Body of pancreas (tissue), 4 donors: ENCODE data around the gene MAML2. TPM values are rescaled to one million over a fixed set of nuclear protein-coding genes. Genes with fewer than 3 reads are reported as not detected.

Experiments
- ATAC-seq: fragments of 150-250 bp; one replicate; pipeline ENCODE4 v1.9.1; 2016
- DNase-seq, 4 donors: peaks; one replicate each; pipeline ENCODE4 v3.0.0-alpha.2; 2019
- H3K27ac ChIP-seq, 4 donors: fragments of 200-600 bp; sonication (generic); 1 replicate in 3 of 4; 2 replicates in 1 of 4; pipeline versions ENCODE4 v1.5.1 to v1.6.1; 2016 to 2019; ENCODE audit warnings: mild to moderate bottlenecking in 1 of 4, mixed read lengths in 1 of 4, moderate library complexity in 1 of 4
- H3K27me3 ChIP-seq, 2 donors: fragments of 200-600 bp; sonication (generic); one replicate each; pipeline ENCODE4 v1.6.0; 2016; ENCODE audit warnings: mild to moderate bottlenecking in 1 of 2
- H3K36me3 ChIP-seq, 2 donors: fragments of 200-600 bp; sonication (generic); replicated peaks in 1 of 2; 2 replicates each; pipeline ENCODE4 v1.5.1; 2016; ENCODE audit warnings: low read depth in 2 of 2; ENCODE audit not compliant: insufficient read depth in 1 of 2
- H3K4me1 ChIP-seq: fragments of 200-600 bp; sonication (generic); one replicate; pipeline ENCODE4 v1.6.0; 2016
- H3K4me3 ChIP-seq, 2 donors: fragments of 200-600 bp; sonication (generic); 1 replicate in 1 of 2; 2 replicates in 1 of 2; pipeline ENCODE4 v1.5.1; 2016 to 2019
- H3K9me3 ChIP-seq, 3 donors: fragments of 200-600 bp; sonication (generic); 1 replicate in 2 of 3; 2 replicates in 1 of 3; pipeline ENCODE4 v1.5.1; 2016
- CTCF ChIP-seq, 7 experiments: fragments of 450-650 bp in 4 of 7; fragments of 200-600 bp in 3 of 7; sonication (generic) in 3 of 7; IDR thresholded peaks; one replicate each; pipeline ENCODE4 v1.5.1; 2016 to 2019; ENCODE audit warnings: antibody characterized with exemption in 7 of 7
- POLR2A ChIP-seq, 3 donors: fragments of 450-650 bp; IDR thresholded peaks; one replicate each; pipeline ENCODE4 v1.6.1; 2016; ENCODE audit warnings: antibody characterized with exemption in 3 of 3, mild to moderate bottlenecking in 2 of 3
- WGBS, 2 donors: methylation state at CpG; one replicate each; pipeline ENCODE4 v1.1.5; 2017; 5-methylcytosine and 5-hydroxymethylcytosine counted together
- intact Hi-C: fragments of 100-400 bp; cut with DNase I; formaldehyde crosslinking; loops from one replicate; pipeline ENCODE4 v1.15.1; 2023
- total RNA-seq, 2 donors: library from RNA; depleted of rRNA; stranded (reverse); fragments of >200 nt; gene quantifications; one replicate each; pipeline ENCODE4 v1.1.0, GENCODE V29; 2016

Gene MAML2
- total RNA-seq, 2 donors from 2014 or later, result 7.9 to 9.9 TPM

GRCh38 chr11:96006037-96006436 is 337.0 kb downstream of the MAML2 start:
- H3K27me3 ChIP-seq, result no peaks in the 10 kb centered on the region
- no peaks in the 10 kb centered on the region for H3K4me1 ChIP-seq
- H3K4me3 ChIP-seq, result no peak overlapping the region
- H3K27ac ChIP-seq, result no peak overlapping the region
- DNase-seq (no peak), ATAC-seq (no peak)
- intact Hi-C loops, result no loop called here
- H3K36me3 ChIP-seq, result no peaks in the 10 kb centered on the region
- no peaks in the 10 kb centered on the region for H3K9me3 ChIP-seq
- TF ChIP-seq CTCF (IDR thresholded peaks at IDR 0.05) (no peak), POLR2A (IDR thresholded peaks at IDR 0.05) (no peak)

- TF ChIP-seq POLR2A (IDR thresholded peaks at IDR 0.05), result no peak
- TF ChIP-seq CTCF (IDR thresholded peaks at IDR 0.05), result no peak
- ATAC-seq (no peak), DNase-seq (no peak)
- 75 to 84% methylated on average over 1 of the region's 1 CpG for WGBS, 2 donors
- H3K36me3 ChIP-seq, result no peaks in the 10 kb centered on the region
- H3K4me1 ChIP-seq, result peaks cover 8% of the 10 kb centered on the region
- no peak overlapping the region for H3K27ac ChIP-seq
- H3K9me3 ChIP-seq, result no peaks in the 10 kb centered on the region
- no peak overlapping the region for H3K4me3 ChIP-seq
- intact Hi-C loops, result no loop called here
- H3K27me3 ChIP-seq, result no peaks in the 10 kb centered on the region
These were observed 338.1 kb downstream of the MAML2 start for GRCh38 chr11:96004862-96005261.

- WGBS, 2 donors, result 79 to 84% methylated on average over 1 of the region's 1 CpG
- Histone ChIP-seq H3K4me3 (no peak overlapping the region), H3K9me3 (no peaks in the 10 kb centered on the region), H3K4me1 (peaks cover 9% of the 10 kb centered on the region), H3K27ac (no peak overlapping the region), H3K27me3 (no peaks in the 10 kb centered on the region), H3K36me3 (no peaks in the 10 kb centered on the region)
- DNase-seq (no peak), ATAC-seq (no peak)
- intact Hi-C loops, result no loop called here
- TF ChIP-seq POLR2A (IDR thresholded peaks at IDR 0.05), result no peak
- no peak for TF ChIP-seq CTCF (IDR thresholded peaks at IDR 0.05)
These were observed 340.2 kb downstream of the MAML2 start for GRCh38 chr11:96002754-96003290.

- no peak for ATAC-seq
- intact Hi-C loops, result no loop called here
These were observed 340.7 kb downstream of the MAML2 start for GRCh38 chr11:96002339-96002738.

More at GRCh38 chr11:96002339-96002738, 340.7 kb downstream of the MAML2 start:
- Histone ChIP-seq H3K4me3 (no peak overlapping the region), H3K9me3 (no peaks in the 10 kb centered on the region), H3K27me3 (no peaks in the 10 kb centered on the region), H3K4me1 (peaks cover 9% of the 10 kb centered on the region), H3K36me3 (no peaks in the 10 kb centered on the region), H3K27ac (no peak overlapping the region)
- no peak for DNase-seq
- TF ChIP-seq POLR2A (IDR thresholded peaks at IDR 0.05) (no peak), CTCF (IDR thresholded peaks at IDR 0.05) (no peak)
- 56% methylated on average over 2 of the region's 2 CpGs for WGBS, 2 donors
